IPS-NIHi11 (cell line): ENCODE results near the gene TMEM185A.
"Not testable (repeated sequence)": the region's sequence is repeated elsewhere in the genome, so short reads cannot be mapped to it uniquely, and the experiment has no call there.

ENCODE experiments used
- DNase-seq: peaks from one replicate; pipeline ENCODE4 v3.0.0; 2012; ENCODE audit warnings: mixed read lengths, low spot score

TMEM185A gene

GRCh38 chrX:149619662-149620061 is 11.9 kb downstream of the TMEM185A start:
- not testable (repeated sequence) for DNase-seq

- no peak for DNase-seq
Measured at GRCh38 chrX:149618871-149619270, 12.7 kb downstream of the TMEM185A start.

GRCh38 chrX:149611623-149612175 is 19.9 kb downstream of the TMEM185A start:
- DNase-seq, result no peak

- DNase-seq, result no peak
Measured at GRCh38 chrX:149610511-149610910, 21.1 kb downstream of the TMEM185A start.

GRCh38 chrX:149607699-149608098 is 23.9 kb downstream of the TMEM185A start:
- no peak for DNase-seq

- DNase-seq, result not testable (repeated sequence)
Measured at GRCh38 chrX:149605248-149605885, 26.2 kb downstream of the TMEM185A start.

GRCh38 chrX:149598603-149599002 is 33.0 kb downstream of the TMEM185A start:
- not testable (repeated sequence) for DNase-seq

- not testable (repeated sequence) for DNase-seq
Measured at GRCh38 chrX:149595943-149596342, 35.6 kb downstream of the TMEM185A start.

GRCh38 chrX:149595214-149595613 is 36.4 kb downstream of the TMEM185A start, which contains the start of gene HSFX2:
Gene HSFX2, minus strand, starts transcription at chrX:149595314. Its CDS starts 614 bp downstream, at chrX:149594700.
- DNase-seq, result not testable (repeated sequence)

- not testable (repeated sequence) for DNase-seq
Measured at GRCh38 chrX:149590993-149591392, 40.6 kb downstream of the TMEM185A start.

GRCh38 chrX:149587359-149587758 is 44.2 kb downstream of the TMEM185A start, which contains the start of gene MAGEA9B:
Gene MAGEA9B, minus strand, starts transcription at chrX:149587459. Its CDS starts 4,280 bp downstream, at chrX:149583179.
- DNase-seq, result not testable (repeated sequence)

- DNase-seq, result not testable (repeated sequence)
Measured at GRCh38 chrX:149585631-149586030, 46.0 kb downstream of the TMEM185A start.

GRCh38 chrX:149573456-149573855 is 58.1 kb downstream of the TMEM185A start:
- not testable (repeated sequence) for DNase-seq

GRCh38 chrX:149572743-149573142 is 58.8 kb downstream of the TMEM185A start:
- no peak for DNase-seq

GRCh38 chrX:149571770-149572169 is 59.8 kb downstream of the TMEM185A start:
- DNase-seq, result no peak

- DNase-seq, result no peak
Measured at GRCh38 chrX:149570668-149571067, 60.9 kb downstream of the TMEM185A start.

- DNase-seq, result no peak
Measured at GRCh38 chrX:149569770-149570169, 61.8 kb downstream of the TMEM185A start.

GRCh38 chrX:149568701-149569296 is 62.8 kb downstream of the TMEM185A start:
- no peak for DNase-seq

GRCh38 chrX:149567621-149568417 is 63.8 kb downstream of the TMEM185A start:
- DNase-seq, result no peak

- no peak for DNase-seq
Measured at GRCh38 chrX:149563359-149563758, 68.2 kb downstream of the TMEM185A start.

GRCh38 chrX:149555251-149555650 is 76.3 kb downstream of the TMEM185A start:
- not testable (repeated sequence) for DNase-seq

- not testable (repeated sequence) for DNase-seq
Measured at GRCh38 chrX:149551939-149552248, 79.7 kb downstream of the TMEM185A start.
